GM10847 (cell line): ENCODE measurements around the gene E2F4.

Source experiments
- POLR2A ChIP-seq: IDR thresholded peaks from 2 replicates; pipeline ENCODE4 v1.6.1; 2011; ENCODE audit not compliant: insufficient read length; ENCODE audit errors: extremely low read depth

Gene E2F4

GRCh38 chr16:67177743-67178699, 13.9 kb upstream of the E2F4 start:
- no peak for TF ChIP-seq POLR2A

GRCh38 chr16:67179421-67180080, 12.4 kb upstream of the E2F4 start:
- no peak for TF ChIP-seq POLR2A

GRCh38 chr16:67180166-67180565, 11.8 kb upstream of the E2F4 start:
- no peak for TF ChIP-seq POLR2A

DNA sequence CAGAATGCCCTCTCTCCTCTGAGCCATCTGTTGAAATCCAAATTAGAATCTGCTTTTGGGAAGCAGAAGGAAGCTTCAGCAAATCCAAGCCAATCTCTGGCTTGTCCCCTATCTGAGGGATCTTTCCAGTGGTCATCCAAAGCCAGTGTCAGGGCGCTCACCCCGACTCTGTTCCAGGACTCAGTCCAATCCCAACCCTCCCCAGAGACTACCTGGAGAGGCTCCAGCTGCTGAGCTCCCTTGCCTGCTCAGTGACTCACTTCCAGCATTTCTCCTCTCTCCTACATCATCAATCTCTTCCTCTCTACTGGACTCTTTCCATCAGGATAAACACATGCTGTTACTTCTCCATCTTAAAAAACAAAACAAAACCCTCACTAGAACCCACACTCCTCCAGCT, 10.6 kb upstream of the E2F4 start:
- TF ChIP-seq POLR2A = no peak

DNA sequence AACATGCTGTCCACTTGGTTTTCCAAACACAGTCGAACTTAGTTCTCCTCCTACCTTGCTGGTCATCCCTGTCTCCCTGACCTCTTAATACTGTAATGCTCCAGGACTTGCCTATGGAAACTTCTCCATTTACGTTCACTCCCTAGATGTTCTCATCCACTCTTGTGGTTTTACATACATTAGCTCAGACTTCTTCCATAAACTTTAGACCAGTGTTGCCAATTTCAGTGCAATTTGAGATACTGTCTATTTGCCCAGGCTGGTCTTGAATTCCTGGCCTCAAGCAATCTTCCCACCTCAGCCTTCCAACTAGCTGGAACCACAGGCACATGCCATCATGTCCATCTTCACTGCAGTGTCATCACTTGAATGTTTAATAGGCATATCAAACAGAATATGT, 9.7 kb upstream of the E2F4 start:
- TF ChIP-seq POLR2A = no peak

DNA sequence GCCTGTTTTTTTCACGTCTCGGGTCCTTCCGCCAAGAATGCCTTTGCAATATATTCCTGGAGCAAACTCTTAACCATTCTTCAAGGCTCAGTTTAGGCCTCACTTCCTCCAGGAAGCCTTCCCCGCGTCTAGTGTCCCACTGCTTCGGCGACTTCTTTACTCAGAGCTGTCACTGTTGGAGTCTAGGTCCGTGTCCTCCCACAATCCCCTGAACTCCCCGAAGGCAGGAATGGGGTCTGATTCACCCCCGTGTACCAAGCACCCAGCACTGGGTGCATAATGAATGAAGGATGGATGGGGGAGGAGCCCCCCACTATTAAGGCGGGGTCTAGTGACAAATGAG, 8.7 kb upstream of the E2F4 start:
- no peak for TF ChIP-seq POLR2A

DNA sequence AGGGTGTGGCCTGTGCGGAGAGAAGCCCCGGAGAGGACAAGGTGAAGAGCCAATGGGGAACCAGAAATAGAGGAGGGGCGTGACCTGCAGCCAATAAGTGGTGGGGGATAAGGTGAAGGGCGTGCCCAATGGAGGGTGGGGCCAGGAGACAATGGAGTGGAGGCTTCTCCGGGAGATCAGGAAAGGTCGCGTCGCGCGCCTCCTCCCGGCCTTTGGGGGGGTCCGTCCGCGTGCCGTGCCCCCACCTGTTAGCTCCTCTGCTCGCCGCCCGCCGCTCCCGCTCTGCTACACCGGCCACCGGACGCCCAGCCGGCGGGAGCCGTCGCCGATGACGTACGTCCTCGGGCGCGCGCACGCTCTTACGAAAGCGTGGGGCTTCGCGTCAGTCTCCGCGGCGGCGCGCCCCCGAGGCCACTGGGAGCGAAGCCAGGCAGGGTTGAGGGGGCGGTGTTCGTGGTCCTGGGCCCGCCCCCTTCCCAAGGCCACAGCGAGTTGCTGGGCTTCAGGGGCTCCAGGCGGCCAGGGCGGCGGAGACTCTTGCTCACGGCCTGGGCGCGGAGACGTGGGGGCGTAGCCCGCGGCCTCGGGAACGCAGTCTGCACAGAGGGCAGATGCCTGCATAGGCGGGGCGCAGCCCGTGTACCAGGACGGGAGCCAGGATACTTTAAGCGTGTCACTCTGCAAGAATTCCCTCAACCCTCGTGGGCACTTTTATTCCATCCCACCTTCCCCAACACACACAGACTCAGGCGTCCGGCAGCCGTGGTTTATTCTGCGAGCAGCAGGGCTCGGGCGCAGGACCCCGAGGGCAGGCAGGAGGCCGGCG, 8.1 kb upstream of the E2F4 start, which contains the start of gene MATCAP1:
Gene MATCAP1, minus strand, starts transcription at position 337 of the 826 bp plus-strand sequence. CDS start 3,353 bp downstream, outside the sequence.
- TF ChIP-seq POLR2A = no peak

DNA sequence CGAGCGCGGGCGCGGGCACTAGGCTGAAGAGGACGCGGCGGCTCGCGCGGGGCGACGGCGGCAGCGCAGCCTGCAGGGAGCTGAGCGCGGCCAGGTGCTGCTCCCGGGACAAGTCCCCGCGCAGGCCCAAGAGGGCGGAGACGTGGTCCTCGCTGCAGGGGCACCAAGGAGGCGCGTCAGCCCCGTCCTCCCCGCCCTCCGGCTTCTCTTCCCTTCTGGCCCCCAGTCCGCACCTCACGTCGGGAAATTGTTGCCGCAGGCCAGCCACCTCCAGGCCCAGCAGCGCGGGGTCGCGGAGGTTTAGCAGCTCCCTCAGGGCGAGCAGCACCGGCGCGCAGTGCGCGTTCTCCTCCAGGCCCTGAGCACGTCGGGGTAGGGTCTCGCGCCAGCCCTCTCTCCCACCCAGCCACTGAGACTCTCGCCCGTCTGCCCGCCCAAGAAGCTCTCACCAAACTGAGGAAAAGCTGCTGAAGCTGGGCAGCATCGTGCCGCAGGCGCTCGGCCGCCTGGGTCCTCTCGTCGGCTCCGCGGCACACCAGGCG, 7.4 kb upstream of the E2F4 start:
- TF ChIP-seq POLR2A = no peak

GRCh38 chr16:67184995-67185650, 6.8 kb upstream of the E2F4 start:
- TF ChIP-seq POLR2A = no peak

DNA sequence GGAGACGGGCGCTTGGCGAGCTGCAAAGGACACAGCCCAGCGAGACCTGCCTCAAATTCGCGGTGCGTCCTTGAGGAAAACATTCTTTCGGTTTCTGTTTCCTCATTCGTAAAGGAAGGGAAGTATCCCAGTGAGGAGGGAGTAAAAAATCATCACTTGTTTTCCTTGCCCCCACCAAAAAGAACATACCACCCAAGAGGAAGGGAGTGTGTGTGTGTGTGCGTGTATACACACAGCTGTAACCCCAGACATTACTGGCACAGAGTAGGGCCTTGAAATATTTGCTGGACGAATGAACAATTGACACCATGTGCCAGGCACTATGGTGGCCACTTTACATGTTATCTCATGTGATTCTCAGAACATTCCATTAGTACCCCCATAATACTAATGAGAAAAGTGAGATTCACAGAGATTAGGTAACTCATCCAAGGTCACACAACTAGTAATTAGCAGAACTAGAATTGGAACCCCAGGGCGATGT, 6.3 kb upstream of the E2F4 start:
- TF ChIP-seq POLR2A = no peak

DNA sequence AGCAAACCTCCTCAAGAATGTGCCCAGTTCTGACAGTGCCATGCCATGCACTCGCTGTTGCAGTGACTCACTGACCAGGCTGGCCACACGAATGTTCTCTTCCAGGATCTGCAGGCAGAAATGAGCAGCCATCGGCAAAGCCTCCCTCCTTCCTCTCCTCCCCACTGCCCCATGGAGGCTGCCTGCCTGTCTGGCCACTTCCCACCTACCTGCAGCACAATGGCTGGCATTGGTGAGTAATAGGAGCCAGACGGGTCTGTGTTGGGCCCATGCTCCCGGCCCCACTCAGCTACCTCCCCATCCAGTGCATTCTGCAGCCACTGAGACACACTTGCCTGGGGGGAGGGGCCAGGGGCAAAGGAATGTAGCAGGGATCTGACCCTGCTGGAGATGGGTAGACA, 5.4 kb upstream of the E2F4 start:
- TF ChIP-seq POLR2A = no peak

DNA sequence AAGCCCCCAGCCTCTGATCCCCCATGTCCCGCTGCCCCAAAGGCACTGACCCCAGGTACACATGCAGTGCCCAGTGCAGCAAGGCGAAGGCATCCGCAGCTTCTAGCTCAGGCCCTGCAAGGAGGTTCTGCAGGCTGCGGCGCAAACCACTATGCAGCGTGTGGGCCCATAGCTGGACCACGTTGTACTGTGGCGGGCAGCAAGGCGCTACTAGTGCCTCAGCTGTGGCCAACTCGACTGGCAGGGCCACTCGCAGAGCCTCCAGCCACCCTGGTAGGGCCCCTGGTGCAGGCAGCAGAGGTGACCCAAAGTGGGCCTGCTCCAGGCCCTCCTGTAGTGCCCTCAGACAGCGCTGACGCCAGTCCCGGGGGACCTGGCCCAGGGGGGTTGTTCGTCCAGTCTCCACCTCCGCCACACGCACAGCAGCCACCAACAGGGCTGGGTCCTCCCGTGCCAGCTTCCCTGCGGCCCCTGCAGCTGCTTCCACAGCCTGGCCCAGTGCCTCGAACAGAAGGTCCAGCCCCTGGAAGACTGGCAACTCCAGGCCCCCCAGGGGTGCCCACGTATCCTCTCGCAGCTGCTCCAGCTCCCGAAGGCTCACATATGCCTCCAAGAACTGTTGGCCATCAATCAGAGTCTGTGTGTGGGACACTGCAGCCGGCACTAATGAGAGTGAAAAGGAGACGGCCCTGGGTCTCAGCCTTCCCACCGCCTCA, 4.6 kb upstream of the E2F4 start:
- no peak for TF ChIP-seq POLR2A

DNA sequence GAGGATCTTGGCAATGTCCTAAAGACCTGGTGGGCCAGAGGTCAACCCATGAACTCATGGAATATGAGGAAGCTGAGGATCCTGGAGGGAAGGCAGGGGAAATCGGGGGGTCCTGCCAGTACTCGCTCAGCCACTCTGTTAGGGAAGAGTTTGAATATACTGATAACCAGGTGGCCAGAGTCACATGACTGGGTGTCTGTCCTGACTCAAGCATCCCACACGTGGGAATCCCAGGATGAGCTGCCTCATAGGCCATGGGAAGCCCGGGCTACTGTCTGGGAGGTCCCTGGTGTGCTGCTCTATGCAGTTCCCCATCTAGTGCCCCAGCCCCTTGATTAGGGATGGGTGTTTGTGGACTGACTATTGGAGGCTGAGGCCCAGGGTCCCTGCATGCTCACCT, 3.6 kb upstream of the E2F4 start:
- no peak for TF ChIP-seq POLR2A

DNA sequence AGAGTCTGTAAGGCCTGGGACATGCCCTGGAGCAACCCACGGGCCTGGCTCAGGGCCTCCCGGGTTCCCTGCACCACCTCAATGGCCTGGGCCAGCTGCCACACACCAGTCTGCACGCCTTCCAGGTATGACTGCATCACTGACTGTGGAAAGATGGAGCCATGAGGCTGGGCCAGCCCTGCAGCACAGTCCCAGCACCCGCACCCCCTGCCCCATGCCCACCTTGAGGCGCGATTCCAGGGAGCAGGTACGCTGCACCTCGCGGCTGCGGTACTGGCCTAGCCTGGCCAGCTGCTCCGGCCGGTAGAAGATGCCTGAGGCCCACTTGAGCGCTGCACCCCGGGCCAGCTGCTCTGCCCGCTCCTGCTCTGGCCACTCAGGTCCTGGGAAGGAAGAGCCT, 3.2 kb upstream of the E2F4 start:
- no peak for TF ChIP-seq POLR2A
